HG02642 (cell line): ENCODE results near the gene KLHDC7B.

Experiments
- ATAC-seq: cut with Tn5 transposase; IDR thresholded peaks from one replicate; pipeline ENCODE4 v1.9.1; 2021; ENCODE audit warnings: mild to moderate bottlenecking; ENCODE audit not compliant: unreplicated experiment, poor library complexity

The KLHDC7B gene

DNA sequence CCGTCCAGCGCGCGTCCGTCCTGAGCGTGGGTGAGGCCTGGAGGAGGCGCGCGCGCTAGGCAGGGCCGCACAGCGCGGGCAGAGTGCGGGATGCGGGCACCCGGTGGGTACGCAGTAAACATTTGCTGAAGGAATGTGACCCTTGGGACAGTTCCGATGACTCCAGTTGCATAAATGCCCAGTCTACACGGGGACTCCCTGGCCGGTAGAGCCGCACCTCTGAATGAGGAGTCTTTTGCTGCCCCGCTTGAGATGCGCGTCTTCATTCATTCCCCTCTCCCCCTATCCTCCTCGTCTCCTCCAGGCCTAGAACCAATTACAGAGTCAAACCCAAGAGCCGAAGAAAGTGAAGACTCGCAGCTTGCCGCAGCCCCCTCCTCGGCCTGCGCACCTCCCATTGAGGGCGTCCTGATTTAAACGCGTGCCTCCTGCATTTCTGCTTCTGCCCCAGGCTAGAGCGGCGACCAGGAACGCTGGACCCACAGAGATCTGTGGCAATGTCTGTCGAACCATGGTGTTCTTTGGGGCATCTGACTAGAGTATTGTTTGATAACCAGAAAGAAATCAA is 37.7 kb downstream of the KLHDC7B start:
- ATAC-seq, result peak; percentile 32

DNA sequence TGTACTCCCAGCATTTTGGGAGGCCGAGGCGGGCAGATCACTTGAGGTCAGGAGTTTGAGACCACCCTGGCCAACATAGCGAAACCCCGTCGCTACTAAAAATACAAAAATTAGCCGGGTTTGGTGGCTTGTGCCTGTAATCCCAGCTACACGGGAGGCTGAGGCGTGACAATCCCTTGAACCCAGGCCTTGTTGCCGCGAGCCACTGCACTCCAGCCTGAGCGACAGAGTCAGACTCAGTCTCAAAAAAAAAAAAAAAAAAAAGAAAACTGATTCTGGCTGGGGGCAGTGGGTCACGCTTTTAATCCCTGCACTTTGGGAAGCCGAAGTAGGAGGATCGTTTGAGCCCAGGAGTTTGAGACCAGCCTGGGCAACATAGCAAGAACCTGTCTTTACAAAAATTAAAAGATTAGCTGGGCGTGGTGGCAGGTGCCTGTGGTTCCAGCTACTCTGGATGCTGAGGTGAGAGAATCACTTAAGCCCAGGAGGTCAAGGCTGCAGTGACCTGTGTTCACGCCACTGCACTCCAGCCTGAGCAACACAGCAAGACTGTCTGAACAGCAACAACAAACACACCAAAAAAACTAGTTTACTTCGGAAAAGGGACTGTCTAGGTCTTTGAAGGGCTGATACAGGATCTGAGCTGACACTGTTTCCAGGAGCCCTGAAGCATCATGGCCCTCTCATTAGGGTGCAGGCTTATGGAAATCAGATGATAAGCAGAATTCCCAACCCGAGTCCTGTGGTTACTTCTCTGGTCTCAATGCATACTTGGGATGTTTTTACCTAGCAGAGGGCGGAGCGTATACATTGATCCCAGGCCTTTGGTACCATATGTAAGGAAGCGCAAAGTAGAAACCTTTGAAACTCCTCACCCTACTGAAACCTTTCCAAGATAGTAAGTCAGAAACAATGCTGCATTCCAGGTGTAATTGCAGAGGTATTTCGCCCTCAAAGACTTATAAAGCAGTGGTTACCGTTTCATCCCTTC is 38.7 kb downstream of the KLHDC7B start:
- ATAC-seq, result no peak

DNA sequence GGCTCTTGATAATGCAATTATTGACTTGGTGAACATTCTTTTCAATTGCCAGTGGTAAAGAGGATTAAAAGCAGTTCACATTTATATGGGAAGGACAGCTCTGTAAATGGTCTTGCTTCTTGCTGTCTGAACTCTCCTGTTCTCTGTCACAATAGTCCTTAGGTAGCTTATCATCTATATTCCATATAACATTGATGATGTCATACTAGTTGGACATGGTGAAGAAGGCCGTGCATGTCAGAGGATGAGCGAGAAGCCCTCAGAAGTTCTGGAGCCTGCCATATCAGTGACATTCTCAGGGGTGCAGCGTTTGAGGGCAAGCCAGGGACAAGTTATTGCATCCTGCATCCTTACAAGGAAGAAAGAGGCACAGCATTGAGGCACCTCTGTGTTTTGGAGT is 39.5 kb downstream of the KLHDC7B start:
- ATAC-seq, result no peak

DNA sequence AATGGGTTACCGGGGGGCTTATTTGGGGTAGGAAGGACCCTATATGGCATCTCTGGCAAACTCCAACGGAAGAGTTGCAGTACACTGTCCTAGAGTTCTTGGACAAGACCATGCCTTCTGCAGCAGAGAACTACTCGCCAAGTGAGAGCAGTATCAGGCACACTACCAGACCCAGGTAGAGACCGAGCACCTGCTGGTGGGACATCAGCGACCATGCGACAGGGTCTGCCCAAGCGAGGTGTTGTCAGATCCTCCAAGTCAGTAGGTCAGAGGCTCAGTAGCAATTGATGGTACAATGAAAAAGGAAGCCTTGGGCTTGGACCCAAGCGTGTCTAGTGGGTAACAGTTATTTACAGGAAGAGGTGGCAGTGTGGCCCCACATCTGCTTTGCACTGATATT is 40.1 kb downstream of the KLHDC7B start:
- no peak for ATAC-seq

DNA sequence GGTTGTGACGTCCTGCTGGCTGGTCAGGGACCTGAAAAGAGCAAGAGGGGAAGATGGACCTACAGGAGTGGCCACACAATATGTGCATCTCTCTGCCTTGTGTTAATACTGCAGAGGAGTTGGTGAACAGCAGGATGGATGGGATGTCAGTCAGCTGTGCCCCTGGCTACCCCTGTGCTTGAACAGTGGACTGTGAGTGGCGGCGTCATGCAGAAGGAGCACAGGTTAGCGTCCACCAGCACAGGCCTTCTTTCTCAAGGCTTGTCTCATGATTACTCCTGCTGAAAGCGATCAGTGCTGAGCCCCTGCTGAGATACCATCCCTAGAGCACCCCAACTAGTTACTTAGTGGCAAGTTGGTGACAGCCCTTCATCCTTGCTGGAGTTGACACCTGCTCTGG is 40.7 kb downstream of the KLHDC7B start:
- ATAC-seq, result no peak

DNA sequence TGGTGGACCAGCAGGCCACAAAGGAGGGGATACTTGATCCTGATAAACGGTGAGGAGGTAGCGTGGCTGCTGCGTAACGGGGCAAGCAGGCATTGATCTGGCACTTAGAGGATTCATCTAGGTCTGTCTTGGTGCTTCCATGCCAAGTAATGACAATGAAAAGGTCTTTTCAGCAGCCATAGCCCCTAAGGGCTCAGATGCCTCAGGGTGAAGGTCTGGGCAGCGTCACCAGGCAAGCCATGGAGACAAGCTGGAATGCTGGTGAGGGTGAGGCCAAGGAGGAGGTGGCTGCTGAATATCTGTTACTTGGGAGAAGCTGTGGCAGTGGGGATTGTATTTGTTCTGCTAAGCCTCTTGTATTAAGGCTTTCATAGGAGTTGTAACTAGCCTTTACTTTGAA is 41.7 kb downstream of the KLHDC7B start:
- no peak for ATAC-seq

DNA sequence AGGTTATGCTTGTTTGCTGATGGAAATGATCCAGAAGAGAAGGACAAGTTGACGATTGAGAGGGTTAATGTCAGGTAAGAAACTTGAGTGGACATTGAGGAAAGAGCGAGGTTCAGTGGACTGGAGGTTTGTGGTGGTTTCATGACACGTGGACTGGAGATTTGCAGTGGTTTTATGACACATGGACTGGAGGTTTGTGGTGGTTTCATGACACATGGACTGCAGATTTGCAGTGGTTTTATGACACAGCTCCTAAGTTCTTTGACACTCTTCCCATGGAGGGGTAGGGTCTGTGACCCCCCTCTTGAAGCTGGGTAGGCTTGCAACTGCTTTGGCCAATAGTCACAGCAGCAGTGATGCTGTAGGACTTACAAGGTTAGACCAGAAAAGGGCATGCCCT is 49.5 kb downstream of the KLHDC7B start:
- ATAC-seq, result no peak

DNA sequence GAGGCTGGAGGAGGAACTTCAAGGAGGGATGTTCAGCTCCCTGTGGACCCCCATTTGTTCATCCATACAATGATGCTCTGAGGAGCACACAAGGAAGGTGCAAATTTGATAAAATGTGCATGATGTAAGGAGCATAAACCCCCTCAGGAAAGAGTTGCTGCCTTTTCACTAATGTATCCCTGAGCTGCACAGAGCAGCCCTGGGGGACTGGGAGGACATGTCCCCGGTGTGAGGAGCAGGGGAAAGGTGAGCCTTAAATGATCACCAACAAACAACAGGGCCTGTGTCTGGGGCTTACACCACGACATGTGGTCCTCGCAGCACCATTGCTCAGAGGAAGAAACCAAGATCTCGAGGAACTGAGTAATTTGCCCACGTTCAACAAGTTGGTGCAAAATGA is 51.4 kb downstream of the KLHDC7B start:
- ATAC-seq, result no peak

DNA sequence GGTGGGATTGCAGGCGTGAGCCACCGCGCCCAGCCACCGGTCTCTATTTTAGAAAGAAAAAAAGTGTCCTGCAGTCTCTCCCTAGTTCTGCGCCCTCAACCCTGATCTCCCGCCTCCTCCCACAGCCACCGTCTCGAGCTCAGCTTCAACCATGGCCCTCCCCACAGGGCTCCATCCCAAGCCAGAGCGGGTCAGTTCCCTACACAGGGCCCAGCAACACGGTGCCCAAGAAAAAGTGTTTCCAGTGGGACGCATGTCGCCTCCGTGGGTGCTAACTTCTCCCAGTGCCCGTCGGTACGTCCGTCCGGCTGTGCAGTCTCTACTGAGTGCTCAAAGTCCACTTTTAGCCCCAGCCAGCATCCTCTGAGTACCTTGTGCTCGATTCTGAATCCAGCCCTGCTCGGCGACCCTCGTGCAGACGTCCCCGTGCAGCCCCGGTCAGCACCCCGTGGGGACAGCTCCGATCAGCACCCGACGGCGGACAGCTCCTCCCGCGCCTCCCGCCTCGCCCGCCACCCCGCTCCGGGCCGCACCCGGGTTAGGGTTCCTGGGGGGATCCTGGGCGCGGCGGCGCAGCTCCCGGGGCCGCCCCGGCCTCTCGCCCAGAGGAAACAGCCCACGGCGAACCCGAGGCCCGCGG is 54.2 kb downstream of the KLHDC7B start:
- ATAC-seq, result no peak

DNA sequence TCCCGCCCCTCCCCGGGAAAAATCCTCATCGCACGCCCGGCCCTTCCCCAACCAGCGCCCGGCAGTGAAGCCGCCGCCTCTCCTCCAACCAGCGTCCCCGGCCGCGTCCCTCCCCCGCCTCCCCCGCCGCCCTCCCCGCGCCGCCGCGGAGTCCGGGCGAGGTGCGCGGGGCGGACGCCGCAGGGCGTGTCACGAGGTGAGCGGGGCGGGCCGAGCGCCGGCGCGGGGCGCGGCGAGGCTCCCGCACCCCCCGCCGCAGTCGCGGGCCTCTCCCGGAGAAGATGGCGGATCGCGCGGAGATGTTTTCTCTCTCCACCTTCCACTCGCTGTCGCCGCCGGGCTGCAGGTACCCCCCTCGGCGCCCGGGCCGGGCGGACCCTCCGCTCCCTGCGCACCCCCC is 54.8 kb downstream of the KLHDC7B start, which contains the start of gene MAPK8IP2:
TSS of gene MAPK8IP2 (plus strand) at position 256 of the 400 bp plus-strand sequence. CDS start at position 282, 26 bp downstream.
- no peak for ATAC-seq
